Hepatocyte (in vitro differentiated cells): ENCODE results near the gene ITPA.

Experiments used
- EZH2 ChIP-seq: fragments of 200-600 bp; sonication (generic); IDR thresholded peaks from 2 replicates; pipeline ENCODE4 v1.6.1; 2016; ENCODE audit warnings: antibody characterized with exemption, mild to moderate bottlenecking, borderline replicate concordance
- EZH2phosphoT487 ChIP-seq: fragments of 200-600 bp; sonication (generic); IDR thresholded peaks from one replicate; pipeline ENCODE4 v1.6.1; 2018; ENCODE audit warnings: antibody characterized with exemption, mild to moderate bottlenecking, low read depth, moderate library complexity; ENCODE audit not compliant: unreplicated experiment, severe bottlenecking
- TF ChIP-seq, protein P1 (sequence below): fragments of 200-600 bp; sonication (generic); IDR thresholded peaks from 2 replicates; pipeline ENCODE4 v1.5.1; 2016; ENCODE audit warnings: antibody characterized with exemption, mild to moderate bottlenecking; ENCODE audit not compliant: poor library complexity

DNA sequence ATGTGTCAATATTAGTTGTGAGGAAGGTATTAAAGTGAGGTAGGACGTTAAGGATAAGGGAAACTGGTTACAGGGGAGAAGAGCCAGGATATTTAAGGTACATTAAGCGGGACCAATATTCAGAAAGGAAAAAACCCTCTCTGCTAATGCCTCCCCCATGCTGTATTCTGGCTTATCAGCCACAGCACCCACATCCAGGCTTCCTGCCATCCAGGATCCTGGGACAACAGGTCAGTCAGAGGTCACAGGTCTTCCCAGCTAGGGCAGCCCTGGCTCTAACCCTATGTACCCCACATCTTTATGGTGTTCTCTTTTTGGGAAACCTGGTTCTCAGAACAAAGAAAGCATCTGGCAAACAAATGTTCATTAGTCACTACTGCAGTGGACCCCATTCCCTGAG, 10.1 kb upstream of the ITPA start:
- TF ChIP-seq, protein P1, sequence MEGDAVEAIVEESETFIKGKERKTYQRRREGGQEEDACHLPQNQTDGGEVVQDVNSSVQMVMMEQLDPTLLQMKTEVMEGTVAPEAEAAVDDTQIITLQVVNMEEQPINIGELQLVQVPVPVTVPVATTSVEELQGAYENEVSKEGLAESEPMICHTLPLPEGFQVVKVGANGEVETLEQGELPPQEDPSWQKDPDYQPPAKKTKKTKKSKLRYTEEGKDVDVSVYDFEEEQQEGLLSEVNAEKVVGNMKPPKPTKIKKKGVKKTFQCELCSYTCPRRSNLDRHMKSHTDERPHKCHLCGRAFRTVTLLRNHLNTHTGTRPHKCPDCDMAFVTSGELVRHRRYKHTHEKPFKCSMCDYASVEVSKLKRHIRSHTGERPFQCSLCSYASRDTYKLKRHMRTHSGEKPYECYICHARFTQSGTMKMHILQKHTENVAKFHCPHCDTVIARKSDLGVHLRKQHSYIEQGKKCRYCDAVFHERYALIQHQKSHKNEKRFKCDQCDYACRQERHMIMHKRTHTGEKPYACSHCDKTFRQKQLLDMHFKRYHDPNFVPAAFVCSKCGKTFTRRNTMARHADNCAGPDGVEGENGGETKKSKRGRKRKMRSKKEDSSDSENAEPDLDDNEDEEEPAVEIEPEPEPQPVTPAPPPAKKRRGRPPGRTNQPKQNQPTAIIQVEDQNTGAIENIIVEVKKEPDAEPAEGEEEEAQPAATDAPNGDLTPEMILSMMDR: no peak
- TF ChIP-seq EZH2: no peak
- no peak for TF ChIP-seq EZH2phosphoT487
